NCI-H446 treated with DMSO at 0.1 percent for 48 hours (cell line): ENCODE measurements around the gene NCOA6.

Experiments
- DNase-seq: peaks from one replicate; lab custom pipeline; 2025; lab: John Stamatoyannopoulos, UW

NCOA6 gene

GRCh38 chr20:34705008-34705396, 120.4 kb downstream of the NCOA6 start:
- no peak for DNase-seq

- peak; percentile 92 for DNase-seq
Measured at GRCh38 chr20:34704177-34705007, 121.1 kb downstream of the NCOA6 start, which contains the start of gene TP53INP2. Gene TP53INP2 (plus strand): TSS chr20:34704344. CDS start chr20:34708740, 4,396 bp downstream.

GRCh38 chr20:34703424-34704176, 121.9 kb downstream of the NCOA6 start:
- DNase-seq, result no peak

GRCh38 chr20:34703061-34703423, 122.4 kb downstream of the NCOA6 start:
- no peak for DNase-seq

GRCh38 chr20:34701405-34702085, 123.9 kb downstream of the NCOA6 start:
- DNase-seq, result no peak

- no peak for DNase-seq
Measured at GRCh38 chr20:34693414-34693813, 132.0 kb downstream of the NCOA6 start.

- no peak for DNase-seq
Measured at GRCh38 chr20:34691838-34692237, 133.6 kb downstream of the NCOA6 start.

GRCh38 chr20:34689486-34689885, 136.0 kb downstream of the NCOA6 start:
- DNase-seq, result no peak

- no peak for DNase-seq
Measured at GRCh38 chr20:34683667-34684066, 141.8 kb downstream of the NCOA6 start.

- DNase-seq, result no peak
Measured at GRCh38 chr20:34680586-34681175, 144.8 kb downstream of the NCOA6 start.

GRCh38 chr20:34676642-34677373, 148.6 kb downstream of the NCOA6 start, which contains the start of gene PIGU:
Gene PIGU (minus strand): TSS chr20:34677092. CDS start chr20:34677085, 7 bp downstream.
- peak; percentile 92 for DNase-seq

- DNase-seq, result no peak
Measured at GRCh38 chr20:34675993-34676641, 149.3 kb downstream of the NCOA6 start.

GRCh38 chr20:34675561-34675960, 149.9 kb downstream of the NCOA6 start:
- no peak for DNase-seq

- DNase-seq, result no peak
Measured at GRCh38 chr20:34673412-34673811, 152.0 kb downstream of the NCOA6 start.

GRCh38 chr20:34669094-34669493, 156.4 kb downstream of the NCOA6 start:
- no peak for DNase-seq
